GM19455 (cell line): Measurements from ENCODE around the gene ARSJ.
A peak's percentile ranks its signal among the peaks of the same experiment; 100 is the strongest.
"Not testable (repeated sequence)": the region's sequence is repeated elsewhere in the genome, so short reads cannot be mapped to it uniquely, and the experiment has no call there.

Experiments used
- ATAC-seq: cut with Tn5 transposase; IDR thresholded peaks from one replicate; pipeline ENCODE4 v1.9.1; 2021; ENCODE audit not compliant: unreplicated experiment

Gene ARSJ

GRCh38 chr4:113958766-113959538 is 20.5 kb downstream of the ARSJ start:
- no peak for ATAC-seq

GRCh38 chr4:113957956-113958355 is 21.5 kb downstream of the ARSJ start:
- no peak for ATAC-seq

GRCh38 chr4:113955948-113956347 is 23.5 kb downstream of the ARSJ start:
- no peak for ATAC-seq

GRCh38 chr4:113955411-113955810 is 24.0 kb downstream of the ARSJ start:
- ATAC-seq, result no peak

- no peak for ATAC-seq
Measured at GRCh38 chr4:113953888-113954287, 25.6 kb downstream of the ARSJ start.

- ATAC-seq, result peak; percentile 93
Measured at GRCh38 chr4:113952452-113953029, 26.9 kb downstream of the ARSJ start.

GRCh38 chr4:113951263-113951662 is 28.2 kb downstream of the ARSJ start:
- no peak for ATAC-seq

GRCh38 chr4:113950207-113950606 is 29.2 kb downstream of the ARSJ start:
- ATAC-seq, result no peak

GRCh38 chr4:113947484-113947883 is 32.0 kb downstream of the ARSJ start:
- no peak for ATAC-seq

- no peak for ATAC-seq
Measured at GRCh38 chr4:113945906-113946305, 33.5 kb downstream of the ARSJ start.

- ATAC-seq, result no peak
Measured at GRCh38 chr4:113943863-113944262, 35.6 kb downstream of the ARSJ start.

- ATAC-seq, result no peak
Measured at GRCh38 chr4:113943085-113943484, 36.4 kb downstream of the ARSJ start.

GRCh38 chr4:113941836-113942235 is 37.6 kb downstream of the ARSJ start:
- ATAC-seq, result no peak

GRCh38 chr4:113940103-113940502 is 39.3 kb downstream of the ARSJ start:
- not testable (repeated sequence) for ATAC-seq

- ATAC-seq, result no peak
Measured at GRCh38 chr4:113935190-113935589, 44.3 kb downstream of the ARSJ start.

GRCh38 chr4:113924706-113925105 is 54.7 kb downstream of the ARSJ start:
- ATAC-seq, result not testable (repeated sequence)

GRCh38 chr4:113921089-113921794 is 58.2 kb downstream of the ARSJ start:
- ATAC-seq, result no peak

- ATAC-seq, result no peak
Measured at GRCh38 chr4:113919611-113920010, 59.8 kb downstream of the ARSJ start.

- ATAC-seq, result no peak
Measured at GRCh38 chr4:113919145-113919544, 60.3 kb downstream of the ARSJ start.

GRCh38 chr4:113908829-113909228 is 70.6 kb downstream of the ARSJ start:
- no peak for ATAC-seq

- no peak for ATAC-seq
Measured at GRCh38 chr4:113907559-113907958, 71.9 kb downstream of the ARSJ start.

GRCh38 chr4:113905301-113905700 is 74.1 kb downstream of the ARSJ start:
- no peak for ATAC-seq
